Osteocyte (in vitro differentiated cells): ENCODE data around the gene NFYB. TPM values are rescaled to one million over a fixed set of nuclear protein-coding genes. Genes with fewer than 3 reads are reported as not detected.
A peak's percentile ranks its signal among the peaks of the same experiment; 100 is the strongest.
"Not testable (repeated sequence)": the region's sequence is repeated elsewhere in the genome, so short reads cannot be mapped to it uniquely, and the experiment has no call there.

Experiments used
- DNase-seq: peaks from one replicate; pipeline ENCODE4 v3.0.0; 2021; ENCODE audit warnings: mixed read lengths; ENCODE audit not compliant: unreplicated experiment; ENCODE audit errors: extremely low spot score
- H3K27ac Mint-ChIP-seq: one replicate; pipeline ENCODE4 v1.8.0; 2021; ENCODE audit warnings: mild to moderate bottlenecking, mixed read lengths; ENCODE audit not compliant: unreplicated experiment
- H3K27me3 Mint-ChIP-seq: one replicate; pipeline ENCODE4 v1.8.0; 2021; ENCODE audit warnings: mixed read lengths; ENCODE audit not compliant: unreplicated experiment
- H3K36me3 Mint-ChIP-seq: one replicate; pipeline ENCODE4 v1.8.0; 2021; ENCODE audit warnings: mixed read lengths; ENCODE audit not compliant: unreplicated experiment
- H3K4me1 Mint-ChIP-seq: one replicate; pipeline ENCODE4 v1.8.0; 2021; ENCODE audit warnings: mixed read lengths; ENCODE audit not compliant: unreplicated experiment
- H3K4me3 Mint-ChIP-seq: one replicate; pipeline ENCODE4 v1.8.0; 2021; ENCODE audit warnings: mild to moderate bottlenecking, moderate library complexity, mixed read lengths; ENCODE audit not compliant: unreplicated experiment
- H3K9me3 Mint-ChIP-seq: one replicate; pipeline ENCODE4 v1.8.0; 2021; ENCODE audit warnings: mixed read lengths; ENCODE audit not compliant: unreplicated experiment
- CTCF ChIP-seq: fragments of 200-600 bp; sonication (generic); IDR thresholded peaks from 2 replicates; pipeline ENCODE4 v1.5.0; 2021; ENCODE audit warnings: antibody characterized with exemption, mild to moderate bottlenecking, moderate library complexity
- total RNA-seq: library from RNA; stranded (reverse); gene quantifications from 2 replicates; pipeline ENCODE4 v1.2.1, GENCODE V29; 2021

Gene NFYB
- total RNA-seq, 1 donor from 2014 or later: 25.2 TPM

GRCh38 chr12:104175726-104176247, 37.8 kb upstream of the NFYB start:
- Mint-ChIP-seq H3K4me1 (peaks cover 23% of the 10 kb centered on the region), H3K4me3 (no peak overlapping the region), H3K36me3 (no peaks in the 10 kb centered on the region), H3K27ac (no peak overlapping the region), H3K27me3 (no peaks in the 10 kb centered on the region), H3K9me3 (no peaks in the 10 kb centered on the region)
- DNase-seq: peak; percentile 34
- TF ChIP-seq CTCF: no peak

- H3K27ac Mint-ChIP-seq, H3K9me3 Mint-ChIP-seq, H3K36me3 Mint-ChIP-seq, H3K27me3 Mint-ChIP-seq, H3K4me3 Mint-ChIP-seq: not testable (repeated sequence)
- H3K4me1 Mint-ChIP-seq: peaks cover 13% of the 10 kb centered on the region
- peak; percentile 23 for DNase-seq
Measured at GRCh38 chr12:104173804-104174203, 35.8 kb upstream of the NFYB start.

GRCh38 chr12:104172570-104172947, 34.5 kb upstream of the NFYB start:
- Mint-ChIP-seq H3K4me1 (peaks cover 4% of the 10 kb centered on the region), H3K27me3 (no peaks in the 10 kb centered on the region), H3K4me3 (no peak overlapping the region), H3K36me3 (no peaks in the 10 kb centered on the region), H3K9me3 (no peaks in the 10 kb centered on the region), H3K27ac (no peak overlapping the region)
- peak; percentile 57 for DNase-seq
- TF ChIP-seq CTCF: no peak

GRCh38 chr12:104171785-104172569, 34.0 kb upstream of the NFYB start:
- H3K27me3 Mint-ChIP-seq: no peaks in the 10 kb centered on the region

GRCh38 chr12:104168596-104168995, 30.6 kb upstream of the NFYB start:
- H3K36me3 Mint-ChIP-seq: no peaks in the 10 kb centered on the region
- no peak for TF ChIP-seq CTCF
- H3K27ac Mint-ChIP-seq: no peak overlapping the region
- no peak overlapping the region for H3K4me3 Mint-ChIP-seq
- H3K4me1 Mint-ChIP-seq: no peaks in the 10 kb centered on the region
- DNase-seq: no peak
- no peaks in the 10 kb centered on the region for H3K27me3 Mint-ChIP-seq
- H3K9me3 Mint-ChIP-seq: no peaks in the 10 kb centered on the region

More at GRCh38 chr12:104171785-104172569, 34.0 kb upstream of the NFYB start:
- Mint-ChIP-seq H3K4me3 (no peak overlapping the region), H3K9me3 (no peaks in the 10 kb centered on the region), H3K4me1 (no peaks in the 10 kb centered on the region), H3K36me3 (no peaks in the 10 kb centered on the region), H3K27ac (no peak overlapping the region)
- no peak for TF ChIP-seq CTCF
- peak; percentile 80 for DNase-seq
